GM12801 (cell line): Measurements from ENCODE around the gene ZSCAN21.

Source experiments
- CTCF ChIP-seq: IDR thresholded peaks from one replicate; pipeline ENCODE4 v1.5.1; 2011; ENCODE audit warnings: control low read depth; ENCODE audit not compliant: insufficient read length; ENCODE audit errors: extremely low read depth

Gene ZSCAN21

GRCh38 chr7:100013328-100013676 is 36.3 kb upstream of the ZSCAN21 start:
- TF ChIP-seq CTCF = no peak

DNA sequence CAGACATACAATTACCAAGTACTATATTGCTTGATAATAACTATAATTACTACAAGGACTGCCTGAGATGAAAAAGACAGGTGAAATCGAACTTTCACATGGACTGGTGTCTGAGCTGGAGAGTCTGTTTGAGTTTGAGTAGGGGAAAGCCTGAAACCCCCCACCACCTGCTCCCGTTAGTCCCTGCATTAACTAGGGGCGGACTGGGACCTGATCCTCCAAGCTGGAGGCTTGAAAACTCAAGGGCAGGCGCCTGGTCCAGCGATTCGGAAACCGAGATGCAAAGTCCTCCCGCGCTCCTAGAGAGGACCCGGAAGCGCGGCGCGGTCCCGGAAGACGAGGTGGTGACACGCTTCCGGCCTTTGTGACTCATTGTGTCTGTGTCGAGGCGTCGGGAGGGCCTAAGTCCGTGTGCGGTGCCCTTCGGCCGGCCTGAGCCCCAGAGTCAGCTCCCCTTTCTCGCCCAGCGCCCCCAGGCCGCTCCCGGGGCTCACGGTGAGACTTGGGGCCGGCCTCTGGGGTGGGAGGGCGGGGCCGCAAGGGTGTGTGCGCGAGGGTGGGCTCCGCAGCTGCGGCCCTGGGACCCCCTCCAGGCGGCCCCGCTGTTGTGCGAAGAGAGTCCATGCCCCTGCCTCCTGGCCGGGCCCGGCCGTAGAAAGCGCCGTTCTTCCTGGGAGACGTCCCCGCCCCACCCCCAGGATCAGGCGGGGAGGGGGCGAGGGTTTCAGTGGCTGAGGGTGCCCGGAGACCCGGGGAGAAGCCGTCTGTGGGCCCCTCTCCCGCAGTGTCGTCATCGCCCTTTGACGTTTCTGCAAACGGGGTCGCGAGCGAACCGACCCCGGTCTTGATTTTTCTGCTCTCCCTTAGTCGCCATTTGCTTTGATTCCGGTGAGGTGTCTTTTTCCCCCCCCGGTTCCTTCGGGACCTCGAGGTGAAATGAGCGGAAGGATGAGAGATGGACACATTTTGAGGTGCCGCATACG is 34.1 kb upstream of the ZSCAN21 start, which contains the start of gene ZKSCAN1:
Gene ZKSCAN1 (plus strand): TSS at position 365 of the 983 bp plus-strand sequence. CDS start 7,911 bp downstream, outside the sequence.
- TF ChIP-seq CTCF = no peak

DNA sequence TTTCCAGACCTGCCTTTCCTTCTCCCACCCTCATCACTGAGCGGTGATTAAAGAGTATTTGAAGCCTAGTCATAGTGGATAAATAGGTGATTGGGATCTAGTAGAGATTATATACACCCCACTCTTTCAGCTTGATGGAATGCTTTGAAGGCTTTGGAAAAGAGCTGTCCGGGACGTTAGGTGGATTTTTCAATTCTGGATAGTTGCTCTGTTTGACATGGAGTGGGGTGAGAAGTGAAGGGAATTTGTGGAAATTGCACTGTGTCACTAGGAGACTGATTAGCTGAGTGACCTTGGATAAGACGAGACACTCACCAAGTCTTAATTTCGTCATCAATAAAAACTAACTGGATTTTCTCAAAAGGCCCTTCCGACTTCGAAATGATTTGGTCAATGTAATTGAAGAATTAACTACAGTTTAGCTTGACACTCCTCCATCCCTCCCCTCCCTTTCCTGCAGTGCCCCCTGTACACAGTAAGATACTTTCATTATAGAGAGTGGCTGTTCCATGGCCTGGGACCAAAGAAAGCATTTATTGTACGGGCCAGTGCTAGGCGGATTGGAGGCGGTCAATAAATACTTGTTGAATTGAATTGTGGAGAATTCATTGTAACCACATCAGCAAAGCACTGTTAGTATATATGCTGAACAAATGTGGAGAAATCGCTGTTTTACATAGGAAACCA is 33.2 kb upstream of the ZSCAN21 start:
- TF ChIP-seq CTCF = no peak

DNA sequence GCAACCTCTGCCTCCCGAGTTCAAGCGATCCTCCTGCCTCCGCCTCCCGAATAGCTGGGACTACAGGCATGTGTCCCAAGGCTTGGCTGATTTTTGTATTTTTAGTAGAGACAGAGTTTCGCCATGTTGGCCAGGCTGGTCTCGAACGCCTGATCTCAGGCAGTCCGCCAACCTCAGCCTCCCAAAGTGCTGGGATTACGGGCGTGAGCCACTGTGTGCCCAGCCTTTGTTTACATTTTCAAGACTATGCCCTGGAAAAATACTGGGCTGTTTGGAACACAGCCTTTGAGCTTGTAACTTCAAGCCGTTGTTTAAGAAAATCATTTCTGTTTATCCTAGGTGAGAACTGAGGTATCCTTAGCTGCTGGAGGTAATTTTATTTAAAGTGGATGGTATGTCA is 32.3 kb upstream of the ZSCAN21 start:
- TF ChIP-seq CTCF = no peak

- no peak for TF ChIP-seq CTCF
Observed at GRCh38 chr7:100017875-100018274, 31.7 kb upstream of the ZSCAN21 start.

DNA sequence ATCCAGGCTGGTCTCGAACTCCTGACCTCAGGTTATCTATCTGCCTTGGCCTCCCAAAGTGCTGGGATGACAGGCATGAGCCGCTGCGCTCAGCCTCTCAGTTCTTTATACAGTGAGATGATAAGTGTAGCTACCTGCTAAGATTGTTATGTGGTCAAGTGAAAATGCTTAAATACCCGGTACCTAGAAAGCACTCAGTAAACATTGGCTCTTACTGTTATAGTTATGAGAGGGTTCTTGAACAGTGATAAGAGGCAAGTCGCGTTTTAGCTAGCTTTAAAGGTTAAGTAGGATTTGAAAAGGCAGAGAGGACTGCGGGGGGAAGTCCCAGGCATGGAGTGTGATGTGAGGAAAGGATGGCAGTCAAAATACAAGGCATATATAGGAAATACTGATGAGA is 29.7 kb upstream of the ZSCAN21 start:
- TF ChIP-seq CTCF = no peak

DNA sequence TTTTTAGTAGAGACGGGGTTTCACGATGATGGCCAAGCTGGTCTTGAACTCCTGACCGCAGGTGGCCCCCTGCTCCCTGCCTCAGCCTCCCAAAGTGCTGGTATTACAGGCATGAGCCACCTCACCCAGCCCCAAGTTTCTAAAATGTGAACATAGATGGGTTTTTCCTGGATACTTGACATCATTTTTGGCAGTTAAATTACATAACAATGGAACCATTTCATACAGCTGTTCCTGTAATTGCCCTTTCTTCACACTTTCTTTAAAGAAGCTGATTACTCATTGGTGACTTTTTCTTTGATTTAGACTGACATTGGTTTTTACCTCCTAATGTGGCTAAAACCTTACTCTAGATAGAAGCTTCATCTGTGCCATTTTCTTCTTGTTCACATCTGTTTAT is 28.3 kb upstream of the ZSCAN21 start:
- TF ChIP-seq CTCF = no peak
